Glomerular endothelial cell (primary cell): Measurements from ENCODE around the gene TEX50. TPM values are rescaled to one million over a fixed set of nuclear protein-coding genes. Genes with fewer than 3 reads are reported as not detected.
"Not testable (repeated sequence)": the region's sequence is repeated elsewhere in the genome, so short reads cannot be mapped to it uniquely, and the experiment has no call there.

ENCODE experiments used
- DNase-seq: peaks from one replicate; pipeline ENCODE4 v3.0.0-alpha.2; 2011; ENCODE audit warnings: low read depth, low spot score; ENCODE audit errors: extremely low read depth
- total RNA-seq: library from RNA; depleted of rRNA; stranded (reverse); fragments of >200 nt; gene quantifications from 2 replicates; pipeline ENCODE4 v1.2.3, GENCODE V29; 2015

TEX50 gene
- total RNA-seq, 1 donor from 2014 or later = not detected

DNA sequence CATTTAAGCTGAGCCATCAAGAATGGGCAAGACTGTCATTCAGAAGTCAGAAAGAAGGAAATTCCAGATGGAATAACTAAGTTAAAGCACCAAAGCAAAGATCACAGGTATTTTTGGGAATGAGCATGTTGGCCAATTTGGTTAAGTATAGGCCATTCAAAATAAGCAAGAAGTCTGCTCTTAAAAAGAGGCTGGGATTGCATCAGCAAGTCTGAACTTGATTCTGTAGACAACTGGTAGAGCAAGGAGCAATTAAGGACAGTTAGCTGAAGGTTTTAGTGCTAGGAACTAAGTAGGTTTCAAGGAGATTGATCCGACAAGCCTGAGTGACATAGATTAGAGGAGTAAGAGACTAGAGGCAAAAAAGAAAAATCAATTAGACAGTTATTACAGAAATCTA, 26.1 kb downstream of the TEX50 start:
- DNase-seq = no peak

GRCh38 chr1:173661763-173662162, 26.6 kb downstream of the TEX50 start:
- DNase-seq = no peak

- DNase-seq = no peak
Measured at GRCh38 chr1:173663159-173663558, 28.0 kb downstream of the TEX50 start.

- no peak for DNase-seq
Measured at GRCh38 chr1:173666646-173667045, 31.5 kb downstream of the TEX50 start.

DNA sequence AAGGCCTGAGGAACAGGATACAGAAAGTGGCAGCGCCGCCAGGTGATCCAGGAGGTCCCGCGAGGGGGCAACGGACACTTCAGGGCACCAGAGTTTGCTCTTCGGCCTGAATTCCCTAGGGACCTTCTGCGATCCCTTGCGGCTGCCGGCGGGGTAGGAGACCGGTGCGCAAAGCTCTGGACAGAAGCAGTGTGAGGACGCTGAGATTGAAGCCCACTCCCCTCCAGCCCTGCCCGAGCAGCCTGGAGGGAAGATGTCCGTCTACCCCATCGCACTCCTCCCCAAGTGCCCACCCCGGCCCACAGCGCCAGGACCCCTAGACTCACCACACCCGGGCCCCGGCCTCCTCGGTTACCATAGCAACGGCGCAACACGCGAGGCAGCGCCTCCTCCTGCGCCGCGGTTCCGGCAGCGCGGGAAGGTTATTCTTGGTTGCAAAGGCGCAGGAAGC, 34.4 kb downstream of the TEX50 start, which contains the start of gene ANKRD45:
TSS of gene ANKRD45 (minus strand) at position 361 of the 451 bp plus-strand sequence. CDS start 10,433 bp downstream, outside the sequence.
- no peak for DNase-seq

DNA sequence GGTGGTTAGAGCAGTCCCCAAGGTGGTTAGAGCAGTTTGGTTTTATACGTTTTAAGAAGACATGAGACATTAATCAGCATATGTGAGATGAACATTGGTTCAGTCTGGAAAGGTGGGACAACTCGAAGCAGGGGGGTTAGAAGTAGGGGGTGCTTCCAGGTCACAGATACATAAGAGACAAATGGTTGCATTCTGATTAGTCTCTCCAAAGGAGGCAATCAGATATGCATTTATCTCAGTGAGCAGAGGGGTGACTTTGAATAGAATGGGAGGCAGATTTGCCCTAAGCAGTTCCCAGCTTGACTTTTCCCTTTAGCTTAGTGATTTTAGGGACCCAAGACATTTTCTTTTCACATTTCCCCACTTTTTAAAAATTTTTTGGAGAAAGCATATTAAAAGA, 39.4 kb downstream of the TEX50 start:
- not testable (repeated sequence) for DNase-seq

DNA sequence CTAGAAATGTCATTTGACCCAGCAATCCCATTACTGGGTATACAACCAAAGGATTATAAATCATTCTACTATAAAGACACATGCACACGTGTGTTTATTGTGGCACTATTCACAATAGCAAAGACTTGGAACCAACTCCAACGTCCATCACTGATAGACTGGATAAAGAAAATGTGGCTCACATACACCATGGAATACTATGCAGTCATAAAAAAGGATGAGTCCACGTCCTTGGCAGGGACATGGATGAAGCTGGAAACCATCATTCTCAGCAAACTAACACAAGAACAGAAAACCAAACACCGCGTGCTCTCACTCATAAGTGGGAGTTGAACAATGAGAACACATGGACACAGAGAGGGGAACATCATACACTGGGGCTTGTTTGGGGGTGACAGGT, 45.0 kb downstream of the TEX50 start:
- DNase-seq = not testable (repeated sequence)

GRCh38 chr1:173682184-173682583, 47.0 kb downstream of the TEX50 start:
- no peak for DNase-seq

GRCh38 chr1:173683838-173684237, 48.7 kb downstream of the TEX50 start:
- DNase-seq = not testable (repeated sequence)

DNA sequence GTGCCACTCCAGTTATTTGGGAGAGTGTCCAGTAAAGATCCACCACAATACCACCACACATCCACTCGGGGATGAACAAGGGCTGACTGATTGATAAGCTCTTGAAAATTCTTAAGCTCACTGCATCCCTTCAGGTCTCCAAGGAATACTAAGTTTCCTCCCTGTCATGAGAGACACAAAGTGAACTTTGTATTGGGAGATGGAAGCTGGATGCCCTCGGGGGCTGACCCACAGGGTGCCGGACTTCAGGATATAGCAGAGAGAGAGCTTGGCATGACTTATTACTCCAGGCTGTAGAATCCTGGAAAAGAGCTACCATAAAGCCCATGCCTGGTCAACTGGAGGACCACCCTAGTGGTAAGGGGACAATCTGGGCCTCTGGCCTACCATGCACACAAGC, 50.0 kb downstream of the TEX50 start:
- not testable (repeated sequence) for DNase-seq

Other genes starting within 250 kb of the TEX50 start
- gene PRDX6, start 158.0 kb upstream of the TEX50 start, total RNA-seq = 230 and 268 TPM in 2 replicates
- not detected in 2 replicates for gene SLC9C2, start 32.3 kb upstream of the TEX50 start, total RNA-seq
- 0.64 TPM in 1 of 2 replicates, not detected in the other for gene ANKRD45, start 34.5 kb downstream of the TEX50 start, total RNA-seq
- gene KLHL20, start 79.6 kb downstream of the TEX50 start, total RNA-seq = 23.0 and 29.4 TPM in 2 replicates
- 18.8 and 18.9 TPM in 2 replicates for gene DARS2, start 189.3 kb downstream of the TEX50 start, total RNA-seq
- 5.3 and 5.4 TPM in 2 replicates for gene CENPL, start 189.5 kb downstream of the TEX50 start, total RNA-seq
- gene GAS5, start 232.7 kb downstream of the TEX50 start, total RNA-seq = 229 and 265 TPM in 2 replicates
- 4.6 and 5.0 TPM in 2 replicates for gene ZBTB37, start 233.0 kb downstream of the TEX50 start, total RNA-seq